GM18861 (cell line): Measurements from ENCODE around the gene TAL1.
"Not testable (repeated sequence)": the region's sequence is repeated elsewhere in the genome, so short reads cannot be mapped to it uniquely, and the experiment has no call there.

Experiments used
- ATAC-seq: cut with Tn5 transposase; IDR thresholded peaks from one replicate; pipeline ENCODE4 v1.9.1; 2021; ENCODE audit not compliant: unreplicated experiment

TAL1 gene

GRCh38 chr1:47213230-47213963 is 18.6 kb downstream of the TAL1 start:
- ATAC-seq = no peak

- no peak for ATAC-seq
These were observed 19.3 kb downstream of the TAL1 start for GRCh38 chr1:47212636-47213229.

GRCh38 chr1:47211796-47212269 is 20.2 kb downstream of the TAL1 start:
- no peak for ATAC-seq

- ATAC-seq = no peak
These were observed 21.4 kb downstream of the TAL1 start for GRCh38 chr1:47210666-47211065.

GRCh38 chr1:47209725-47210325 is 22.2 kb downstream of the TAL1 start:
- ATAC-seq = no peak

- no peak for ATAC-seq
These were observed 22.9 kb downstream of the TAL1 start for GRCh38 chr1:47209091-47209490.

GRCh38 chr1:47208374-47208850 is 23.6 kb downstream of the TAL1 start:
- ATAC-seq = no peak

GRCh38 chr1:47207803-47208373 is 24.1 kb downstream of the TAL1 start:
- no peak for ATAC-seq

- no peak for ATAC-seq
These were observed 26.1 kb downstream of the TAL1 start for GRCh38 chr1:47205918-47206317.

- ATAC-seq = not testable (repeated sequence)
These were observed 28.5 kb downstream of the TAL1 start for GRCh38 chr1:47203504-47203903.

- no peak for ATAC-seq
These were observed 30.8 kb downstream of the TAL1 start for GRCh38 chr1:47201179-47201578.

- no peak for ATAC-seq
These were observed 33.8 kb downstream of the TAL1 start for GRCh38 chr1:47198214-47198613.

- no peak for ATAC-seq
These were observed 35.4 kb downstream of the TAL1 start for GRCh38 chr1:47196622-47197021.

- not testable (repeated sequence) for ATAC-seq
These were observed 36.0 kb downstream of the TAL1 start for GRCh38 chr1:47195981-47196380.

- no peak for ATAC-seq
These were observed 37.7 kb downstream of the TAL1 start for GRCh38 chr1:47194311-47194710.

GRCh38 chr1:47193496-47193895 is 38.5 kb downstream of the TAL1 start:
- not testable (repeated sequence) for ATAC-seq

- ATAC-seq = no peak
These were observed 39.3 kb downstream of the TAL1 start for GRCh38 chr1:47192458-47193384.

- no peak for ATAC-seq
These were observed 40.0 kb downstream of the TAL1 start for GRCh38 chr1:47191940-47192457.

GRCh38 chr1:47190857-47191256 is 41.2 kb downstream of the TAL1 start:
- ATAC-seq = no peak

- ATAC-seq = no peak
These were observed 41.5 kb downstream of the TAL1 start for GRCh38 chr1:47190509-47190855.
